PC-3 (cell line): ENCODE measurements around the gene CLMN. TPM values are rescaled to one million over a fixed set of nuclear protein-coding genes. Genes with fewer than 3 reads are reported as not detected.
"Not testable (repeated sequence)": the region's sequence is repeated elsewhere in the genome, so short reads cannot be mapped to it uniquely, and the experiment has no call there.

Experiments used
- ATAC-seq: fragments of 200-7000 bp; cut with Tn5 transposase; 2 replicates; pipeline ENCODE4 v1.9.1; 2020; ENCODE audit warnings: mild to moderate bottlenecking, moderate library complexity
- BruUV-seq: library from RNA; stranded (reverse); fragments of 400-500 nt; replicated peaks from 2 replicates; lab custom pipeline; 2021; lab: Mats Ljungman, UMichigan
- CTCF ChIA-PET: fragments of 300-600 bp; sonication (Branson Sonifier 250); formaldehyde crosslinking; loops from one replicate; lab custom pipeline; 2022; ENCODE audit warnings: antibody characterized with exemption; lab: Charles Lee
- POLR2A ChIA-PET: fragments of 300-600 bp; sonication (Branson Sonifier 250); formaldehyde crosslinking; loops from one replicate; lab custom pipeline; 2022; ENCODE audit warnings: antibody characterized with exemption; ENCODE audit not compliant: unreplicated experiment; lab: Charles Lee
- DNase-seq: peaks from one replicate; pipeline ENCODE4 v3.0.0-alpha.2; 2015
- H2AFZ ChIP-seq: fragments of 300-600 bp; sonication (generic); 2 replicates; pipeline ENCODE4 v1.6.0; 2016; ENCODE audit warnings: antibody characterized with exemption, low read length
- H3F3A ChIP-seq: fragments of 300-600 bp; sonication (generic); one replicate; pipeline ENCODE4 v1.6.0; 2017; ENCODE audit warnings: antibody characterized with exemption, low read length, control low read depth, mild to moderate bottlenecking; ENCODE audit not compliant: unreplicated experiment
- H3K27ac ChIP-seq: fragments of 300-600 bp; sonication (generic); 2 replicates; pipeline ENCODE4 v1.5.1; 2016; ENCODE audit warnings: mild to moderate bottlenecking, low read length
- H3K27me3 ChIP-seq: fragments of 300-600 bp; sonication (generic); 2 replicates; pipeline ENCODE4 v1.6.1; 2016; ENCODE audit warnings: low read length, mixed read lengths
- H3K36me3 ChIP-seq: fragments of 300-600 bp; sonication (generic); 2 replicates; pipeline ENCODE4 v1.6.1; 2016; ENCODE audit warnings: low read depth, mixed run types, low read length, mixed read lengths
- H3K4me1 ChIP-seq: fragments of 300-600 bp; sonication (generic); 2 replicates; pipeline ENCODE4 v1.5.1; 2016; ENCODE audit warnings: low read length; ENCODE audit not compliant: insufficient read depth
- H3K4me2 ChIP-seq: fragments of 300-600 bp; sonication (generic); 2 replicates; pipeline ENCODE4 v1.6.0; 2016; ENCODE audit warnings: low read length
- H3K4me3 ChIP-seq: fragments of 300-600 bp; sonication (generic); 2 replicates; pipeline ENCODE4 v1.5.1; 2016; ENCODE audit warnings: mild to moderate bottlenecking, low read length, mixed read lengths
- H3K79me2 ChIP-seq: fragments of 300-600 bp; sonication (generic); 2 replicates; pipeline ENCODE4 v1.6.1; 2017; ENCODE audit warnings: low read length, mixed read lengths
- H3K9ac ChIP-seq: fragments of 300-600 bp; sonication (generic); 2 replicates; pipeline ENCODE4 v1.6.0; 2016; ENCODE audit warnings: mild to moderate bottlenecking, low read length
- H3K9me2 ChIP-seq: fragments of 300-600 bp; sonication (generic); replicated peaks from 2 replicates; pipeline ENCODE4 v1.6.1; 2016; ENCODE audit warnings: mixed run types, low read length, mixed read lengths
- H3K9me3 ChIP-seq: fragments of 300-600 bp; sonication (generic); 2 replicates; pipeline ENCODE4 v1.6.1; 2016; ENCODE audit warnings: low read length, mixed read lengths
- H4K20me1 ChIP-seq: fragments of 300-600 bp; sonication (generic); 2 replicates; pipeline ENCODE4 v1.6.1; 2016; ENCODE audit warnings: low read length, mixed read lengths
- CTCF ChIP-seq: fragments of 300-600 bp; sonication (generic); conservative IDR thresholded peaks from 2 replicates; pipeline ENCODE4 v1.5.1; 2017; ENCODE audit warnings: antibody characterized with exemption, low read depth, mild to moderate bottlenecking, low read length
- EZH2 ChIP-seq: fragments of 300-600 bp; sonication (generic); IDR thresholded peaks from one replicate; pipeline ENCODE4 v1.6.1; 2017; ENCODE audit warnings: antibody characterized with exemption, mild to moderate bottlenecking, low read length; ENCODE audit not compliant: unreplicated experiment
- EZH2phosphoT487 ChIP-seq: fragments of 300-600 bp; sonication (generic); IDR thresholded peaks from 2 replicates; pipeline ENCODE4 v1.6.1; 2018; ENCODE audit warnings: mild to moderate bottlenecking, antibody characterized with exemption, low read length, borderline replicate concordance
- intact Hi-C: fragments of 100-400 bp; cut with micrococcal nuclease; formaldehyde crosslinking; loops from 2 replicates; pipeline ENCODE4 v1.9.0; 2023
- total RNA-seq: library from RNA; depleted of rRNA; stranded (reverse); fragments of >200 nt; gene quantifications from 2 replicates; pipeline ENCODE4 v1.2.3, GENCODE V29; 2014

The CLMN gene
- total RNA-seq, 1 experiment from 2014 or later = 3.5 TPM

GRCh38 chr14:95138876-95139275, 180.8 kb downstream of the CLMN start:
- CTCF ChIA-PET = no interaction called here
- intact Hi-C loops = loop anchor here (1.0 kb wide), 1 partner anchor 10 kb away; no protein-coding TSS in a partner anchor
- 0 out of 2 replicates have a peak, but pooled peaks cover 16% of the 10 kb centered on the region for H4K20me1 ChIP-seq
- no peak overlapping the region for H3K9ac ChIP-seq
- H3K36me3 ChIP-seq = no peaks in the 10 kb centered on the region
- no peak for TF ChIP-seq CTCF
- TF ChIP-seq EZH2phosphoT487 = no peak
- no peak for TF ChIP-seq EZH2
- no peak for ATAC-seq
- peaks cover 92% of the 10 kb centered on the region for H3K79me2 ChIP-seq
- no peak for DNase-seq
- H3F3A ChIP-seq = no peaks in the 10 kb centered on the region
- H3K9me3 ChIP-seq = no peaks in the 10 kb centered on the region
- H2AFZ ChIP-seq = no peak overlapping the region
- no peaks in the 10 kb centered on the region for H3K27me3 ChIP-seq
- H3K4me2 ChIP-seq = no peak overlapping the region
- BruUV-seq = no TSS peak
- POLR2A ChIA-PET = no interaction called here
- H3K4me1 ChIP-seq = peaks cover 8% of the 10 kb centered on the region; the same call in 1 of the 2 replicates
- no peak overlapping the region for H3K27ac ChIP-seq
- no peak overlapping the region for H3K4me3 ChIP-seq
- H3K9me2 ChIP-seq = no peaks in the 10 kb centered on the region

GRCh38 chr14:95138455-95138854, 181.3 kb downstream of the CLMN start:
- 0 out of 2 replicates have a peak, but pooled peaks cover 16% of the 10 kb centered on the region for H4K20me1 ChIP-seq
- intact Hi-C loops = loop anchor here (1.0 kb wide), 1 partner anchor 11 kb away; no protein-coding TSS in a partner anchor
- CTCF ChIA-PET = interaction anchor here (0.6 kb wide), 1 partner anchor 27 kb away, joined by 3 read pairs; no protein-coding TSS in a partner anchor

GRCh38 chr14:95137804-95138167, 181.9 kb downstream of the CLMN start:
- H4K20me1 ChIP-seq = 0 out of 2 replicates have a peak, but pooled peaks cover 16% of the 10 kb centered on the region
- no TSS peak for BruUV-seq
- POLR2A ChIA-PET = no interaction called here

More at GRCh38 chr14:95138455-95138854, 181.3 kb downstream of the CLMN start:
- DNase-seq, BruUV-seq, H3K9ac ChIP-seq, H3K27me3 ChIP-seq, POLR2A ChIA-PET, H3K27ac ChIP-seq, H3K36me3 ChIP-seq, H2AFZ ChIP-seq, H3K9me3 ChIP-seq, ATAC-seq, H3K9me2 ChIP-seq, H3K4me2 ChIP-seq, H3K4me1 ChIP-seq, H3K4me3 ChIP-seq, H3F3A ChIP-seq: not testable (repeated sequence)
- H3K79me2 ChIP-seq = peaks cover 88% of the 10 kb centered on the region

More at GRCh38 chr14:95137804-95138167, 181.9 kb downstream of the CLMN start:
- H3F3A ChIP-seq = no peaks in the 10 kb centered on the region
- H3K4me2 ChIP-seq = no peak overlapping the region
- H3K4me1 ChIP-seq = peaks cover 8% of the 10 kb centered on the region; the same call in 1 of the 2 replicates
- no peak overlapping the region for H3K4me3 ChIP-seq
- H2AFZ ChIP-seq = no peak overlapping the region
- no peak overlapping the region for H3K9ac ChIP-seq
- intact Hi-C loops = loop anchor here (1.0 to 2.0 kb wide), 2 partner anchors 12 to 15 kb away; no protein-coding TSS in a partner anchor
- no peaks in the 10 kb centered on the region for H3K9me2 ChIP-seq
- TF ChIP-seq CTCF = no peak
- no peak for TF ChIP-seq EZH2
- TF ChIP-seq EZH2phosphoT487 = no peak
- peak; percentile 44 for ATAC-seq
- H3K27me3 ChIP-seq = no peaks in the 10 kb centered on the region
- CTCF ChIA-PET = interaction anchor here (0.6 kb wide), 1 partner anchor 26 kb away, joined by 3 read pairs; no protein-coding TSS in a partner anchor
- no peak overlapping the region for H3K27ac ChIP-seq
- H3K79me2 ChIP-seq = peaks cover 84% of the 10 kb centered on the region
- DNase-seq = peak; percentile 6
- peaks cover 2% of the 10 kb centered on the region for H3K36me3 ChIP-seq
- H3K9me3 ChIP-seq = no peaks in the 10 kb centered on the region
